Subcutaneous adipose tissue (tissue), 4 donors: ENCODE measurements around the gene SYCP2. TPM values are rescaled to one million over a fixed set of nuclear protein-coding genes. Genes with fewer than 3 reads are reported as not detected.

Source experiments
- total RNA-seq, 4 donors: library from RNA; depleted of rRNA; stranded (reverse); fragments of >200 nt; gene quantifications; one replicate each; pipeline ENCODE4 v1.1.0, GENCODE V29; 2016
- TF ChIP-seq, protein P1 (sequence below): fragments of 450-650 bp; IDR thresholded peaks from one replicate; pipeline ENCODE4 v1.5.1; 2016; ENCODE audit warnings: low read depth, mild to moderate bottlenecking, control low read depth, antibody characterized with exemption, moderate library complexity

SYCP2 gene
- total RNA-seq, 4 donors from 2014 or later, result 3.1 to 7.8 (median 3.8) TPM

DNA sequence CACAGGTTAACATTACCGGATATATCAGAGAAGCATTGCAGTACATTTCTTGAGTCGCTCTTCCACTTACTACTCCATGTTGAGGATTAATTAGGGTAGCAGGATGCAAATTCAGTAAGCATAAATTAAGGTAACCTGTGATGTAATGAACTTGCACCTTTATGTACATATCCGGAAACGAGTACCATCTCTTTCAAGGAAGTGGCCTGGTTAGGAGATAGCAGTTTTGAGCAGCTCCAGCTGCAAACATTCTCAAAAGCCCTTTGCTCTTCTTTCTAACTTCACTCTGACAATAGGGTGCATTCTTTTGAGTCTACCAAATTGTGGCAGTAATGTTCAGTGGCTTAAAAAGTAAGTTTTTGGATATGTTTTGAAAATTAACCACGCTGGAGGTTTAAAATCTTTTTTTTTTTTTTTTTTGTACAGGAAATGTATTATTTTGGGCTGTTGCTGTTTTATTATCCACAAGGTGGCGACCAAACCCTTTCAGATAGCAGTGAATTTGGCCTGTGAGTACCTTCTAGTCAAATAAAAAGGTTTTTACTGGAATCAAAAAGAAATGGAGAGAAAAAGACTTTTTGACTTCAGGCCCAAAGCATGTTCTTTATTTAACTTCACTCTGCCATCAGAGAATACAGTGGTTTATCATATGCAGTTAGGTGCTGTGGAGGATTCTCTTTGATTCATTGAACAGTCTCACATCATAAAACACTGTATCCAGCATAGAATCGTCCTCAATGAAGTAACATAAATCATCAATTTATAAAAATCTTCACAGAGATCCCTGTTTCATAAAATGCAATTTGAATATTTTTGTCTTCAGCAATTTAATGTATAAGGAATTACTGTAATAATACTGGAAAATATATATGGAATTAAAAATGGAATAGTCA is 15.6 kb upstream of the SYCP2 start:
- TF ChIP-seq, protein P1, sequence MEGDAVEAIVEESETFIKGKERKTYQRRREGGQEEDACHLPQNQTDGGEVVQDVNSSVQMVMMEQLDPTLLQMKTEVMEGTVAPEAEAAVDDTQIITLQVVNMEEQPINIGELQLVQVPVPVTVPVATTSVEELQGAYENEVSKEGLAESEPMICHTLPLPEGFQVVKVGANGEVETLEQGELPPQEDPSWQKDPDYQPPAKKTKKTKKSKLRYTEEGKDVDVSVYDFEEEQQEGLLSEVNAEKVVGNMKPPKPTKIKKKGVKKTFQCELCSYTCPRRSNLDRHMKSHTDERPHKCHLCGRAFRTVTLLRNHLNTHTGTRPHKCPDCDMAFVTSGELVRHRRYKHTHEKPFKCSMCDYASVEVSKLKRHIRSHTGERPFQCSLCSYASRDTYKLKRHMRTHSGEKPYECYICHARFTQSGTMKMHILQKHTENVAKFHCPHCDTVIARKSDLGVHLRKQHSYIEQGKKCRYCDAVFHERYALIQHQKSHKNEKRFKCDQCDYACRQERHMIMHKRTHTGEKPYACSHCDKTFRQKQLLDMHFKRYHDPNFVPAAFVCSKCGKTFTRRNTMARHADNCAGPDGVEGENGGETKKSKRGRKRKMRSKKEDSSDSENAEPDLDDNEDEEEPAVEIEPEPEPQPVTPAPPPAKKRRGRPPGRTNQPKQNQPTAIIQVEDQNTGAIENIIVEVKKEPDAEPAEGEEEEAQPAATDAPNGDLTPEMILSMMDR, result no peak

DNA sequence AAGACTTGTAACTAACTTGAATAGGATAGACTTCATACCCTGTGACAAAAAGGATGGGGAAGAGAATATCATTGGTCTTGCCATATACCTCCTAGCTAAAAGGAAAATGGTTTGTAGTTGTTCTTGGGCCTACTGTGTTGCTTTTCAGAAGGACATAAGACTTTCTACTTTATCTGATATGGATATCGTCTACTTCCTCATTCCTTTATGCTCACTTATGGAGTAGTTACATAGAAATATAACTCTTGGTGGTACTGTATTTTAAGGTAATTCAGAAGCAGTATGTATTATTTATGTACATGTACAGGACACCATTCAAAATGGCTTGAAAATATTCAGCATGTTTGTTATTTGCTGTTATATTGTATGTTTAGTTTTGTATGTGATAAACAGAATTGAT is 14.8 kb upstream of the SYCP2 start:
- TF ChIP-seq, protein P1, result no peak

DNA sequence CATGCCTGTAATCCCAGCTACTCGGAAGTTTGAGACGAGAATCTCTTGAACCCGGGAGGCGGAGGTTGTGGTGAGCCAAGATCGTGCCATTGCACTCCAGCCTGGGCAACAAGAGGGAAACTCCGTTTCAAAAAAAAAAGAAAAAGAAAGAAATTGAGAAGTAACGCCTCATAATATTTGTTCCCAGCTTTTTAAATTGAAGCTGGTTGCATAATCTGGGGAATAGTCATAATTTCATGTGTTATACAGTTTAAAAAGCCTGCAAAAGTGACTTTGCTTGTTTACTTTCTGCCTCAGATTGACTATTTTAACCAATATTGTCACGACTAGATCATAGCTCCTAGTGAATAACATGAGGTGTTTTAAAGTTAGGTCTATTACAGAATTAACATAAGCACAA is 13.9 kb upstream of the SYCP2 start:
- TF ChIP-seq, protein P1, result no peak

DNA sequence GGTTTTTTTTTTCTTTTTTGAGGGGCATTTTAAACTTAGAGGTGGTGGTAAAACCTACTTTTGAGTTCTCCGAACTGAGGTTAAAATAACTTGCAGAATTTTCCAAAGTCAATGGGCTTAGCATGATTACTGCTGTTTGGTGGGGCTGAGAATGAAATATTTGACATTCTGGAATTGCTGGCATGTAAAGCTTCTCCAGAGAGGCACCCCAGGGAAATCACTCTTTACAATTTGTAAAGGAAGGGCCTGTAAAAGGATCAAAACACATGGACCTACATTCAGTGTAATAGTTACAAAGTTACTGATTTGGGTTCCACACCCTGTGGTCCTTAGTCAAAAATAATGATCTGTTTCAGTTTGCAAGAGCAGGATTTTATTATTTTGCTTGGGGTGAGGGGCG is 12.3 kb upstream of the SYCP2 start:
- TF ChIP-seq, protein P1, result no peak

DNA sequence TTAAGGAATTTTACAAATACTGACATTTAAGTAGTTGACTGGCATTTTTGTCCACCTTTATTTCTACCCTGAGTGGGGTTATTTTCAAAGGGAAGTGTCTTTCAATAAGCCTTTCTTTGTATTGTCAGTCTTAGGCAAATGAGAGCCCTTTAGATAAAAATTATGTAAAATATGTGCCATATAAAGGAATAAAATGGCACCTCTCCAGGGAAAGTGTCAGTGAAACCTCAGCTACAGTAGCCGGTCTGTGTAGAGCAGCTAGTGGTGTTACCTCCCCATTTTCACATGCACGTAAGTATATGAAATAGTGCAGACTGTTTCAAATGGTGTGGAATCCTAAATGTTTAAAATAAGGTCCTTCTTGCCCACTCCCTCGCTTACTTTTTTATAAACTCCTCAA is 11.7 kb upstream of the SYCP2 start:
- TF ChIP-seq, protein P1, result no peak

DNA sequence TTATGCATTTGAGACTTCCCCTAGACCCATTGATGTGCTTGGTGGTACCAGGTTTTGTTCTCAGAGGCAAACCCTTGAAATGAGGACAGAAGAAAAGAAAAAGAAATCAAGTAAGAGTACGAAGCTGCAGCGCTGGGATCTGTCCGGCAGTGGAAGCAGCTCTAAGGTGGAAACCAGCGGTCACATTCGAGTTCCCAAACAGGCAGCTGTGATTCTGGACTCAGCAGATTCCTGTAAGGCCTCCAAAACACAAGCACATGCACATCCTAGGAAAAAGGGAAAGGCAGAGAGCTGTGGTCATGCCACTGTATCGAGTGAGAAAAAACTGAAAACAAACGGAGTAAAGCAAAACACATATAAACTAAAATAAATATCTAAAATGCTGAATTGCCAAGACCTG is 11.3 kb upstream of the SYCP2 start:
- TF ChIP-seq, protein P1, result no peak

DNA sequence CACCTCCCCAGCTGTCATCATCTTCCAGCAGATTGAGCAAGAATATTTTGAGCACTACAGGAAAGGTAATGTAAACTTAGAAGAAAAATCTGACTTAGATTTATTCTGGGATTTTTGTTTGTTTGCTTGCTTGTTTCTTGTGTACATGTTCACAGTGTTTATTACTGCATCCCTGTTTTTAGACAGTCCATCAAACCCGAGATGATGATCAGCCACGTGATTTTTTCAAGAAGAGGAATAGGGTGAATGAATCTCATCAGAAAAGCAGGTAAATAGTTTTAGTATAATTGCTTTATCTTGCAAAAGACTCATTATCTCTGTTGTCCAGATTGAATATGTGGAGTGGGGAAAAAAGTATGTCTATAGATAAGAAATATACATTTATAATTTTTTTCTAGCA is 8.8 kb upstream of the SYCP2 start:
- TF ChIP-seq, protein P1, result no peak
